IMR-90 (cell line): Measurements from ENCODE around the gene KLHDC10. TPM values are rescaled to one million over a fixed set of nuclear protein-coding genes. Genes with fewer than 3 reads are reported as not detected.
A peak's percentile ranks its signal among the peaks of the same experiment; 100 is the strongest.

Source experiments
- ATAC-seq: fragments of 200-7000 bp; cut with Tn5 transposase; 2 replicates; pipeline ENCODE4 v1.9.1; 2020; ENCODE audit warnings: low read depth, mild to moderate bottlenecking, moderate library complexity
- BruUV-seq: library from RNA; stranded (reverse); fragments of 400-500 nt; replicated peaks from 2 replicates; lab custom pipeline; 2021; lab: Mats Ljungman, UMichigan
- CTCF ChIA-PET: fragments of 300-600 bp; formaldehyde crosslinking; extraction: SDS; loops from one replicate; lab custom pipeline; 2021; ENCODE audit warnings: antibody characterized with exemption; lab: Yijun Ruan, JAX
- POLR2A ChIA-PET: fragments of 300-600 bp; sonication (Branson Sonifier 250); formaldehyde crosslinking; loops from one replicate; lab custom pipeline; 2022; ENCODE audit warnings: antibody characterized with exemption; ENCODE audit not compliant: unreplicated experiment; lab: Charles Lee
- DNase-seq: peaks from one replicate; pipeline ENCODE4 v3.0.0; 2013
- H2AFZ ChIP-seq: replicated peaks from 2 replicates; pipeline ENCODE3; 2013; ENCODE audit warnings: low read length, mild to moderate bottlenecking; ENCODE audit not compliant: poor library complexity
- H2AK5ac ChIP-seq: 2 replicates; pipeline ENCODE4 v1.6.1; 2013; ENCODE audit warnings: low read depth, low read length, inconsistent platforms
- H2AK9ac ChIP-seq: replicated peaks from 2 replicates; pipeline ENCODE3; 2013; ENCODE audit warnings: mild to moderate bottlenecking, low read depth, low read length, moderate library complexity; ENCODE audit not compliant: poor library complexity
- H2BK120ac ChIP-seq: 2 replicates; pipeline ENCODE4 v1.6.1; 2013; ENCODE audit warnings: low read depth, low read length, inconsistent platforms
- H2BK15ac ChIP-seq: 3 replicates; pipeline ENCODE4 v1.6.1; 2013; ENCODE audit warnings: low read depth, low read length, inconsistent platforms
- H2BK20ac ChIP-seq: 2 replicates; pipeline ENCODE4 v1.6.1; 2013; ENCODE audit warnings: low read depth, mild to moderate bottlenecking, inconsistent platforms, low read length, moderate library complexity
- H2BK5ac ChIP-seq: 2 replicates; pipeline ENCODE4 v1.6.1; 2013; ENCODE audit warnings: mild to moderate bottlenecking, low read depth, low read length, inconsistent platforms; ENCODE audit not compliant: poor library complexity, severe bottlenecking
- H3K14ac ChIP-seq: replicated peaks from 2 replicates; pipeline ENCODE4 v1.6.1; 2013; ENCODE audit warnings: low read depth, low read length, inconsistent platforms
- H3K18ac ChIP-seq: 2 replicates; pipeline ENCODE4 v1.6.1; 2013; ENCODE audit warnings: low read depth, low read length, control low read depth
- H3K23ac ChIP-seq: 2 replicates; pipeline ENCODE4 v1.6.1; 2013; ENCODE audit warnings: low read depth, low read length, inconsistent platforms
- H3K27ac ChIP-seq: 2 replicates; pipeline ENCODE4 v1.5.1; 2013; ENCODE audit warnings: mild to moderate bottlenecking, control low read depth, low read length; ENCODE audit not compliant: insufficient read depth
- H3K27me3 ChIP-seq: 2 replicates; pipeline ENCODE4 v1.6.1; 2013; ENCODE audit warnings: low read length; ENCODE audit not compliant: control insufficient read depth, insufficient read depth
- H3K36me3 ChIP-seq: 2 replicates; pipeline ENCODE4 v1.6.1; 2013; ENCODE audit warnings: low read length, mixed read lengths; ENCODE audit not compliant: control insufficient read depth, insufficient read depth
- H3K4ac ChIP-seq: 2 replicates; pipeline ENCODE4 v1.6.1; 2013; ENCODE audit warnings: low read depth, low read length, inconsistent platforms
- H3K4me1 ChIP-seq: 2 replicates; pipeline ENCODE4 v1.6.1; 2013; ENCODE audit warnings: low read length, mixed read lengths; ENCODE audit not compliant: control insufficient read depth, insufficient read depth
- H3K4me2 ChIP-seq: 2 replicates; pipeline ENCODE4 v1.6.1; 2013; ENCODE audit warnings: low read depth, mild to moderate bottlenecking, control low read depth, low read length, moderate library complexity
- H3K4me3 ChIP-seq: 2 replicates; pipeline ENCODE4 v1.5.1; 2013; ENCODE audit warnings: low read depth, mild to moderate bottlenecking, control low read depth, low read length, moderate library complexity; ENCODE audit not compliant: insufficient read depth
- H3K56ac ChIP-seq: 2 replicates; pipeline ENCODE4 v1.6.1; 2013; ENCODE audit warnings: low read length, inconsistent platforms; ENCODE audit not compliant: insufficient read depth; ENCODE audit errors: extremely low read depth
- H3K79me1 ChIP-seq, 2 experiments: 2 replicates each; pipeline ENCODE4 v1.6.1; 2013; ENCODE audit warnings: low read length in 2 of 2, inconsistent platforms in 1 of 2, low read depth in 1 of 2
- H3K9ac ChIP-seq: 2 replicates; pipeline ENCODE4 v1.6.1; 2013; ENCODE audit warnings: low read depth, low read length, control low read depth
- H3K9me1 ChIP-seq: 2 replicates; pipeline ENCODE4 v1.6.1; 2013; ENCODE audit warnings: low read length, inconsistent platforms; ENCODE audit not compliant: insufficient read depth
- H3K9me3 ChIP-seq: 2 replicates; pipeline ENCODE4 v1.6.1; 2013; ENCODE audit warnings: low read length; ENCODE audit not compliant: control insufficient read depth, insufficient read depth
- H4K20me1 ChIP-seq: 2 replicates; pipeline ENCODE4 v1.6.1; 2013; ENCODE audit warnings: low read length, inconsistent platforms; ENCODE audit not compliant: insufficient read depth
- H4K5ac ChIP-seq: 2 replicates; pipeline ENCODE4 v1.6.1; 2013; ENCODE audit warnings: mild to moderate bottlenecking, low read depth, low read length, control low read depth
- H4K8ac ChIP-seq, 2 experiments: 2 replicates each; pipeline ENCODE4 v1.6.1; 2013; ENCODE audit warnings: low read depth in 2 of 2, low read length in 2 of 2, control low read depth in 1 of 2, inconsistent platforms in 1 of 2
- H4K91ac ChIP-seq: 2 replicates; pipeline ENCODE4 v1.6.1; 2013; ENCODE audit warnings: low read depth, low read length, inconsistent platforms; ENCODE audit not compliant: insufficient read depth
- BHLHE40 ChIP-seq: fragments of 150-350 bp; IDR thresholded peaks from 2 replicates; pipeline ENCODE4 v1.6.1; 2016; ENCODE audit warnings: mild to moderate bottlenecking, low read depth, low read length
- CHD1 ChIP-seq: IDR thresholded peaks from 2 replicates; pipeline ENCODE4 v1.6.1; 2012; ENCODE audit warnings: low read depth, low read length, improper control_type of control experiment
- FOS ChIP-seq: fragments of 150-350 bp; IDR thresholded peaks from 2 replicates; pipeline ENCODE4 v1.6.1; 2016; ENCODE audit warnings: low read depth, low read length
- MXI1 ChIP-seq: IDR thresholded peaks from 2 replicates; pipeline ENCODE4 v1.6.1; 2012; ENCODE audit warnings: low read depth, mild to moderate bottlenecking, low read length, moderate library complexity, borderline replicate concordance
- POLR2A ChIP-seq: IDR thresholded peaks from 2 replicates; pipeline ENCODE4 v1.6.1; 2012; ENCODE audit warnings: mild to moderate bottlenecking, low read depth, low read length
- RCOR1 ChIP-seq: IDR thresholded peaks from 2 replicates; pipeline ENCODE4 v1.6.1; 2012; ENCODE audit warnings: mild to moderate bottlenecking, low read length, improper control_type of control experiment; ENCODE audit not compliant: insufficient replicate concordance
- RFX5 ChIP-seq: IDR thresholded peaks from 2 replicates; pipeline ENCODE4 v1.8.0; 2012; ENCODE audit warnings: low read depth, mild to moderate bottlenecking, low read length, moderate library complexity
- WGBS, 2 experiments: methylation state at CpG; one replicate each; pipeline versions ENCODE4 v1.1.5 to v1.1.7; 2013; ENCODE audit warnings: missing lambda C conversion rate in 2 of 2; ENCODE audit not compliant: insufficient read length in 1 of 2; ENCODE audit errors: extremely low coverage in 2 of 2; 5-methylcytosine and 5-hydroxymethylcytosine counted together
- dilution Hi-C: fragments of 300-500 bp; cut with HindIII; formaldehyde crosslinking; loops from one replicate; pipeline ENCODE4 v1.14.3; 2018; ENCODE audit warnings: low sequenced_read_pairs; ENCODE audit not compliant: unreplicated experiment
- in situ Hi-C: fragments of 300-500 bp; cut with MboI; formaldehyde crosslinking; loops from 3 replicates; pipeline ENCODE4 v1.14.3; 2019; ENCODE audit warnings: low sequenced_read_pairs, inconsistent platforms, mixed read lengths
- intact Hi-C: fragments of 100-400 bp; cut with micrococcal nuclease; formaldehyde crosslinking; loops from 2 replicates; pipeline ENCODE4 v1.10.0; 2022
- polyA plus RNA-seq, 3 experiments: library from polyadenylated mRNA; depleted of rRNA; stranded (reverse); fragments of >200 nt; gene quantifications; 2 replicates each; pipeline ENCODE4 v1.2.3, GENCODE V29; 2012; ENCODE audit warnings: low replicate concordance in 1 of 3
- total RNA-seq: library from RNA; depleted of rRNA; stranded (reverse); fragments of >200 nt; gene quantifications from 2 replicates; pipeline ENCODE4 v1.2.3, GENCODE V29; 2012
- TF ChIP-seq, protein P1 (sequence below): conservative IDR thresholded peaks from 2 replicates; pipeline ENCODE4 v1.5.1; 2012; ENCODE audit warnings: mild to moderate bottlenecking, low read depth, low read length, improper control_type of control experiment
- TF ChIP-seq, protein P2 (sequence below): fragments of 150-350 bp; IDR thresholded peaks from 2 replicates; pipeline ENCODE4 v1.6.1; 2017; ENCODE audit warnings: mild to moderate bottlenecking, antibody characterized with exemption, low read length, low read depth

The KLHDC10 gene
- total and polyA plus RNA-seq, 2 of the 4 experiments (the other 2 are of a cell fraction), result 12.4 to 27.1 TPM

GRCh38 chr7:130070861-130071622, 708 bp downstream of the KLHDC10 start:
- Histone ChIP-seq H3K27ac (peak overlapping the region; percentile 47), H2BK15ac (no peak overlapping the region), H3K14ac (no peak overlapping the region; the same call in 1 of the 2 replicates), H2AK5ac (no peak overlapping the region), H3K79me1 (peaks cover 8 to 47% of the 10 kb centered on the region in 2 experiments; a peak in 3 of 4 replicates), H3K4me2 (peak overlapping the region; percentile 99), H2BK120ac (no peak overlapping the region), H3K9ac (peak overlapping the region; percentile 83), H2AK9ac (no peak overlapping the region), H3K56ac (peak overlapping the region; percentile 22; the same call in 1 of the 2 replicates), H4K20me1 (peaks cover 9% of the 10 kb centered on the region; the same call in 1 of the 2 replicates), H3K18ac (no peak overlapping the region), H3K9me1 (peaks cover 2% of the 10 kb centered on the region), H3K27me3 (no peaks in the 10 kb centered on the region), H2AFZ (peak overlapping the region; percentile 95), H4K8ac (peak overlapping the region; percentile 15 to 46; a peak in 2 of 4 replicates), H3K23ac (peak overlapping the region; percentile 25; the same call in 1 of the 2 replicates), H2BK5ac (peak overlapping the region; percentile 17), H4K91ac (no peak overlapping the region), H3K4ac (no peak overlapping the region; the same call in 1 of the 2 replicates), H3K36me3 (no peaks in the 10 kb centered on the region), H3K4me3 (peak overlapping the region; percentile 87), H3K9me3 (no peaks in the 10 kb centered on the region), H4K5ac (peak overlapping the region; percentile 35; the same call in 1 of the 2 replicates), H2BK20ac (no peak overlapping the region), H3K4me1 (peaks cover 4% of the 10 kb centered on the region)
- TF ChIP-seq POLR2A (no peak), MXI1 (no peak), BHLHE40 (no peak), FOS (no peak), RFX5 (no peak), RCOR1 (no peak), CHD1 (no peak)
- TF ChIP-seq, protein P1, sequence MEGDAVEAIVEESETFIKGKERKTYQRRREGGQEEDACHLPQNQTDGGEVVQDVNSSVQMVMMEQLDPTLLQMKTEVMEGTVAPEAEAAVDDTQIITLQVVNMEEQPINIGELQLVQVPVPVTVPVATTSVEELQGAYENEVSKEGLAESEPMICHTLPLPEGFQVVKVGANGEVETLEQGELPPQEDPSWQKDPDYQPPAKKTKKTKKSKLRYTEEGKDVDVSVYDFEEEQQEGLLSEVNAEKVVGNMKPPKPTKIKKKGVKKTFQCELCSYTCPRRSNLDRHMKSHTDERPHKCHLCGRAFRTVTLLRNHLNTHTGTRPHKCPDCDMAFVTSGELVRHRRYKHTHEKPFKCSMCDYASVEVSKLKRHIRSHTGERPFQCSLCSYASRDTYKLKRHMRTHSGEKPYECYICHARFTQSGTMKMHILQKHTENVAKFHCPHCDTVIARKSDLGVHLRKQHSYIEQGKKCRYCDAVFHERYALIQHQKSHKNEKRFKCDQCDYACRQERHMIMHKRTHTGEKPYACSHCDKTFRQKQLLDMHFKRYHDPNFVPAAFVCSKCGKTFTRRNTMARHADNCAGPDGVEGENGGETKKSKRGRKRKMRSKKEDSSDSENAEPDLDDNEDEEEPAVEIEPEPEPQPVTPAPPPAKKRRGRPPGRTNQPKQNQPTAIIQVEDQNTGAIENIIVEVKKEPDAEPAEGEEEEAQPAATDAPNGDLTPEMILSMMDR, result no peak
- TF ChIP-seq, protein P2, sequence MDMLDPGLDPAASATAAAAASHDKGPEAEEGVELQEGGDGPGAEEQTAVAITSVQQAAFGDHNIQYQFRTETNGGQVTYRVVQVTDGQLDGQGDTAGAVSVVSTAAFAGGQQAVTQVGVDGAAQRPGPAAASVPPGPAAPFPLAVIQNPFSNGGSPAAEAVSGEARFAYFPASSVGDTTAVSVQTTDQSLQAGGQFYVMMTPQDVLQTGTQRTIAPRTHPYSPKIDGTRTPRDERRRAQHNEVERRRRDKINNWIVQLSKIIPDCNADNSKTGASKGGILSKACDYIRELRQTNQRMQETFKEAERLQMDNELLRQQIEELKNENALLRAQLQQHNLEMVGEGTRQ, result no peak
- no peak for DNase-seq
- intact Hi-C loops (loop anchor here (5.0 to 10.0 kb wide), 3 partner anchors 114 to 491 kb away; no protein-coding TSS in a partner anchor), dilution Hi-C loops (no loop called here), in situ Hi-C loops (loop anchor here (10.0 kb wide), 2 partner anchors 414 to 684 kb away; no protein-coding TSS in a partner anchor)
- ATAC-seq, result peak; percentile 6
- ChIA-PET POLR2A (interaction anchor here (0.9 to 1.0 kb wide), 2 partner anchors 10 to 20 kb away, joined by 4 read pairs; partner anchors contain the start of gene ZC3HC1), CTCF (interaction anchor here (0.6 to 1.3 kb wide), 4 partner anchors 13 to 373 kb away, joined by 3 to 4 read pairs (median 3); no protein-coding TSS in a partner anchor)
- 0% methylated on average over 5 of the region's 10 CpGs; no CpG with 5 or more reads in 1 of the 2 experiments for WGBS, 2 experiments
- BruUV-seq, result no TSS peak
